ENCODE results near the gene USH1G.

- TF ChIP-seq, protein P1, sequence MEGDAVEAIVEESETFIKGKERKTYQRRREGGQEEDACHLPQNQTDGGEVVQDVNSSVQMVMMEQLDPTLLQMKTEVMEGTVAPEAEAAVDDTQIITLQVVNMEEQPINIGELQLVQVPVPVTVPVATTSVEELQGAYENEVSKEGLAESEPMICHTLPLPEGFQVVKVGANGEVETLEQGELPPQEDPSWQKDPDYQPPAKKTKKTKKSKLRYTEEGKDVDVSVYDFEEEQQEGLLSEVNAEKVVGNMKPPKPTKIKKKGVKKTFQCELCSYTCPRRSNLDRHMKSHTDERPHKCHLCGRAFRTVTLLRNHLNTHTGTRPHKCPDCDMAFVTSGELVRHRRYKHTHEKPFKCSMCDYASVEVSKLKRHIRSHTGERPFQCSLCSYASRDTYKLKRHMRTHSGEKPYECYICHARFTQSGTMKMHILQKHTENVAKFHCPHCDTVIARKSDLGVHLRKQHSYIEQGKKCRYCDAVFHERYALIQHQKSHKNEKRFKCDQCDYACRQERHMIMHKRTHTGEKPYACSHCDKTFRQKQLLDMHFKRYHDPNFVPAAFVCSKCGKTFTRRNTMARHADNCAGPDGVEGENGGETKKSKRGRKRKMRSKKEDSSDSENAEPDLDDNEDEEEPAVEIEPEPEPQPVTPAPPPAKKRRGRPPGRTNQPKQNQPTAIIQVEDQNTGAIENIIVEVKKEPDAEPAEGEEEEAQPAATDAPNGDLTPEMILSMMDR (IDR thresholded peaks at IDR 0.05; ENCODE audit: low read depth, low read length): no peak
- no peak for TF ChIP-seq EZH2phosphoT487 (IDR thresholded peaks at IDR 0.05; ENCODE audit: low read depth)
Measured at GRCh38 chr17:74935048-74935447, 12.0 kb upstream of the USH1G start.
